GM19395 (cell line): ENCODE data around the gene CELA3B.
"Not testable (repeated sequence)": the region's sequence is repeated elsewhere in the genome, so short reads cannot be mapped to it uniquely, and the experiment has no call there.

Experiments
- ATAC-seq: cut with Tn5 transposase; IDR thresholded peaks from one replicate; pipeline ENCODE4 v1.9.1; 2021; ENCODE audit warnings: mild to moderate bottlenecking, moderate library complexity; ENCODE audit not compliant: unreplicated experiment

Gene CELA3B

DNA sequence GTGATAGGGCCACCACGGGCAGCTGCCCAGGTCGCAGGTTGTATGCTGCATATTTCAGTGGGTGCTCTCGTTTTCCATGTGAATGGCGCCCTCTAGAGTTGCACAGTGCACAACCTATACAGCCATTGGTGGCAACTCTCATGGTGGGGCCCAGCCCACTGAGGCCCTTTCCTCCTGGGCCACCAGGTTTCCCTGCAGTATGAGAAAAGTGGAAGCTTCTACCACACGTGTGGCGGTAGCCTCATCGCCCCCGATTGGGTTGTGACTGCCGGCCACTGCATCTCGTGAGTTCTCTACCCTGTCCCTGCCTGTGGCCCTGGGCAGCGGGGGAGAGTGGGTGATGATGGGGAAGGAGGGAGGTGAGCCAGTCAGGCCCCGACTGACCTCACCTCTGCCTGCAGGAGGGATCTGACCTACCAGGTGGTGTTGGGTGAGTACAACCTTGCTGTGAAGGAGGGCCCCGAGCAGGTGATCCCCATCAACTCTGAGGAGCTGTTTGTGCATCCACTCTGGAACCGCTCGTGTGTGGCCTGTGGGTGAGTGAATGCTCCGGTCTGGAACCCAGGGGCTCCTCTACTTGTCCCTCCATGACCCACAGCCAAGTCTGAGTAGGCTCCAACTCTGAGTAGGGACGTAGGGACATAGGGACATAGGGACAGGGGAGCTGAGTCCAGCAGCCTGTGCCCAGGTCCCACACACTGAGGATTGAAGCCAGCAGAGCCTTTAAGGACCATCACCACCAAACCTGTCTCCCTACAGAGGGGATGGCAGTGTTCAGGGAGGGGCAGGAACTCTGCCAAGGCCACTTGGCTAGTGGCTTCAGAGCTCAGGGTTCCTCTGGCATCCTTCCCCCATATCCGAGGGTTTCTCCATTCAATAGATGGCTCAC, 28.7 kb downstream of the CELA3B start:
- ATAC-seq, result not testable (repeated sequence)

DNA sequence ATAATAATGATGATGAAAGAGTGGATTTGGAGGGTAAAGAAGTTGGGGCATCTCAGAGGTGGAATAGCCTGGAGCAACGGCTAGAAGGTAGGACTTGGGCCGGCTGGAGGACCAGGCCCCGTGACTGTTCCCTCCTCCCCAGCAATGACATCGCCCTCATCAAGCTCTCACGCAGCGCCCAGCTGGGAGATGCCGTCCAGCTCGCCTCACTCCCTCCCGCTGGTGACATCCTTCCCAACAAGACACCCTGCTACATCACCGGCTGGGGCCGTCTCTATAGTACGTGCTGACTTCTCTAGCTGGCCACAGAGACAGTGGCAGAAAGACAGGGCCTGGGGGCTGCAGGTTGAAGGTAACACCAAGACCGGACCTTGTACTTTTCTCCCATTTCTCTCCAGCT, 29.9 kb downstream of the CELA3B start:
- not testable (repeated sequence) for ATAC-seq

DNA sequence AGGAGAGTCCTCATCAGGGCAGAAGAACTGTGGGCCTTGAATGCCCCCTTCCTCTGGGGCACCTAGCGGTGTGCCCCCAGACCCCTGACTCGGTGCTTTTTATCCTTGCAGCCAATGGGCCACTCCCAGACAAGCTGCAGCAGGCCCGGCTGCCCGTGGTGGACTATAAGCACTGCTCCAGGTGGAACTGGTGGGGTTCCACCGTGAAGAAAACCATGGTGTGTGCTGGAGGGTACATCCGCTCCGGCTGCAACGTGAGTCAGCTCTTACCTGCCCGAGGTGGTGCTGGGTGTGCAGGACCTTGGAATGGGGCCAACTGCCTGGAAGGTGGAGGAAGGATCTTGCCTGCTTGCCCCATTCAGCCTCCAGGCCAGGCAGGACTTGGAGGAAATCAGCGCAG, 30.4 kb downstream of the CELA3B start:
- not testable (repeated sequence) for ATAC-seq

DNA sequence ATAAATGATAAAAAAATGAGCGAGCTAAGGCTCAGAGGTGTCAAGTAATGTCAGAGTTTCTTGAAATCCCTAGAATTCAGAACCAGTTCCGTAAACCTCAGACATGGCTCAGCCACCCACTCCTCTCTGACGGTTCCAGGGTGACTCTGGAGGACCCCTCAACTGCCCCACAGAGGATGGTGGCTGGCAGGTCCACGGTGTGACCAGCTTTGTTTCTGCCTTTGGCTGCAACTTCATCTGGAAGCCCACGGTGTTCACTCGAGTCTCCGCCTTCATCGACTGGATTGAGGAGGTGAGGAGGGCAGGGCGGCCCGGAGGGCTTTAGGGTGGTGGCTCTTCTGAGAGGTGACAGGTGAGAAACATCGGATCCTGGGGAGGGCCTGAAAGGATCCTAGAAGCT, 32.7 kb downstream of the CELA3B start:
- ATAC-seq, result not testable (repeated sequence)

DNA sequence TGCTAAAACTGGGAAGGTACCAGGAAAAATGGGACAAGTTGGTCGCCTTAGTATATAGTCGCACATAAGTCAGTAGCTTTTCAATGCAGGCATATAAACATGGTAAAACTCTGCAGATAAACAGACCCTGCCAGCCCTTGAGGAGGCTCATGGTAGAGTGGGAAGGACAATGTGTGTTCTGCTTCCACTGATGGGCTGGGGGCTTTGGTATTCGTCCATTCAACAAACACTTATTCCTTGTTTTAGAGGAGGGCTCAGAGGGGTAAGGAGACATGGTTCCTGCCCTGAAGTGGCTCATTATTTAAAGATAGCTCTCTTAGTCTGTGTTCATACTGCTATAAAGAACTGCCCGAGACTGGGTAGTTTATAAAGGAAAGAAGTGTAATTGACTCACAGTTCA, 35.9 kb downstream of the CELA3B start:
- ATAC-seq, result not testable (repeated sequence)

DNA sequence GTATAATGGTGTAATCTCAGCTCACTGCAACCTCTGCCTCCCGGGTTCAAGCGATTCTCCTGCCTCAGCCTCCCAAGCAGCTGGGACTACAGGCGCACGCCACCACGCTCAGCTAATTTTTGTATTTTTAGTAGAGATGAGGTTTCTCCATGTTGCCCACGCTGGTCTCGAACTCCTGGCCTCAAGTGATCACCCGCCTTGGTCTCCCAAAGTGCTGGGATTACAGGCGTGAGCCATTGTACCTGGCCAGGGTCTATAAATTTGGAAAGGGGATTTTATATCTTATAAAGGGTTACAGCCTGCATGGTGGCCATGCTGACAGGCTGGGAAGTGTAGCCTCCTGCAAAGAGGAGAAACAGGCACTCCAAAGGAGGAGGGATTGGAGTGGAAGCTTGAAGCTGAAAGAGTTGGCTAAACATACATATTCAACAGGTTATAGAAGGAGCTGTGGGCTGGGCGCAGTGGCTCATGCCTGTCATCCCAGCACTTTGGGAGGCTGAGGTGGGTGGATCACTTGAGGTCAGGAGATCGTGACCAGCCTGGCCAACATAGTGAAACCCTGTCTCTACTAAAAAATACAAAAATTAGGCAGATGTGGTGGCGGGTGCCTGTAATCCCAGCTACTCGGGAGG, 37.9 kb downstream of the CELA3B start:
- ATAC-seq, result not testable (repeated sequence)

DNA sequence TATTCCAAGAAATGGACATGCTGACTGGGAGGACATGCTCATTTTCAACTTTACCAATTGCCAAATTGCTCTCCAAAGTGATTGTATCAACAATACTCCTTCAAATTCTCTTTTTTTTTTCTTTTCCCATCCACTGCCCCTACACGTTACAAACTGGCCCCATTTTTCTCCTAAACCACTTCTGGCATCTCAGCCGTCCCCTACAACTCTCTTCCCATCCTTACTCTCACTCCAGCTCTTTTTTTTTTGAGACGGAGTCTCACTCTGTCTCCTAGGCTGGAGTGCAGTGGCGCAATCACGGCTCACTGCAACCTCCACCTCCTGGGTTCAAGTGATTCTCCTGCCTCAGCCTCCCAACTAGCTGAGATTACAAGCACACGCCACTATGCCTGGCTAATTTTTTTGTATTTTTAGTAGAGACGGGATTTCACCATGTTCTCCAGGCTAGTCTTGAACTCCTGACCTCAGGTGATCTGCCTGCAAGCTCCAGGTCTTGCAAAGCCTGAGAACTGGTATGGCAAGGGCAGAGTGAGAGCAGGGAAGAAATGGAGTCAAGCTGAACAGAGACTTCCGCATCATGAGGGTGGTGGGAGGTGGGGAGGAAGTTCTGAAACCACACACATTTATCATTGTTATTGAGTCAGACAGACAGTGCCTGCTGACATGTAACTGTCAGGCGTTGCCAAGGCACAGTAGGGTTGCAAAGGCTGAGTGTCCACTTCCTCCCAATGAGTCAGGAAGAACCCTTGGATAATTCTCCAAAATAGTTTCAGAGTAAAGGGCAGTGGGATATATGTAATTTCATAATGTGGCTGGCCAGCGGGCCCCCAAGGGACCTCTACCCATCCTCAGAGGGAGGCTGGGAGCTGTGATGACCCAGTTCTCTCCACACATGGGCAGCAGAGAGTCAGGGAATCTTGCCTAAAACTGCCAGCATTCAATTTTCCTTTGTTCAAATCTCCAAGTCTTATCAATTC, 42.0 kb downstream of the CELA3B start:
- peak; percentile 71 for ATAC-seq

DNA sequence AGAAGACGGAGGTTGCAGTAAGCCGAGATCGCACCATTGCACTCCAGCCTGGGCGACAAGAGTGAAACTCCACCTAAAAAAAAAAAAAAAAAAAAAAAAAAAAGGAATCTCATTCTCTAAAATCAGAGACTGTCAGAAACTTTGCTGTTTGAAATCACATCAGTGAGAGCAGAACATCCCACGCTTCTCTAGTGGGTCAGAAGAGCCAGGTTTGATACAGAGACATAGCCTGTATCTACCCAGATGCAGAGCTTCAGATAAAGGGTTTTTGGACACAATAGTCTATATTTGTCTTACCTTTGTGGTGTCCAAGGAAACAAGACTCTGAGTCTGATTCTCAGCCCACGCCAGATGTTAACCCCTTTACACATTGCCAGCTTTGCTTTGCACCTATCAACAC, 44.2 kb downstream of the CELA3B start:
- no peak for ATAC-seq

DNA sequence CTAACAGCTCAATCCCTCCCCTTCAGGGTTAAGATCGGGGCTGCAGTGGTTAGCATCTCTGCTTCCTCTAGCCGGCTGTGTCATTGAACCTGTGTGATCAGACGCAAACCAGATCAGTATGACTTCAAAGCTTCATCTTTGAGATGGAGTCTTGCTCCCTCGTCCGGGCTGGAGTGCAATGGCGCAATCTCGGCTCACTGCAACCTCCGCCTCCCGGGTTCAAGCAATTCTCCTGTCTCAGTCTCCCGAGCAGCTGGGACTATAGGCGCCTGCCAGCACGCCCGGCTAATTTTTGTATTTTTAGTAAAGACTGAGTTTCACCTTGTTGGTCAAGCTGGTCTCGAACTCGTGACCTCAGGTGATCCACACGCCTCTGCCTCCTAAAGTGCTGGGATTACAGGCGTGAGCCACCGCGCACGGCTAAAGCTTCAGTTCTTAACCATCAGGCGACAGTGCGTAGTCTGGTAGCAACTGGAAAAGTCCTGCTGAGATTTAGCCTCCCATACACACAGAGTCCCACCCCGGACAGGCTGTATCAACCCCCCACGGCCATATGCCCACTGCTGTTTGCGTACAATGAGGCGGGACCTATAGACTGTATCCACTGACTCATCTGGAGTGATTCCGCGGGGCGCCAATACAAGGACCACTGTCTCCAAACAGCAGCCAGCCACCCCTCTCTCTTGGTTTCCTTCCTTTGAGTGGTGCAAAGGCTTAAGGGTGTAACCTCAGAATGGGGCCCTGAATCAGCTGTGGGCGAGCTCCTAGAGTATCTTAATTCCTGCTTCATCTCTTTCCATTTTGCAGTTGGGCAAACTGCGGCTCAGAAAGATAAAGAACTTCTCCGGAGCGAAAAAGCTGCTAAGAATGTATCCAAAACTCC, 47.9 kb downstream of the CELA3B start:
- peak; percentile 53 for ATAC-seq

DNA sequence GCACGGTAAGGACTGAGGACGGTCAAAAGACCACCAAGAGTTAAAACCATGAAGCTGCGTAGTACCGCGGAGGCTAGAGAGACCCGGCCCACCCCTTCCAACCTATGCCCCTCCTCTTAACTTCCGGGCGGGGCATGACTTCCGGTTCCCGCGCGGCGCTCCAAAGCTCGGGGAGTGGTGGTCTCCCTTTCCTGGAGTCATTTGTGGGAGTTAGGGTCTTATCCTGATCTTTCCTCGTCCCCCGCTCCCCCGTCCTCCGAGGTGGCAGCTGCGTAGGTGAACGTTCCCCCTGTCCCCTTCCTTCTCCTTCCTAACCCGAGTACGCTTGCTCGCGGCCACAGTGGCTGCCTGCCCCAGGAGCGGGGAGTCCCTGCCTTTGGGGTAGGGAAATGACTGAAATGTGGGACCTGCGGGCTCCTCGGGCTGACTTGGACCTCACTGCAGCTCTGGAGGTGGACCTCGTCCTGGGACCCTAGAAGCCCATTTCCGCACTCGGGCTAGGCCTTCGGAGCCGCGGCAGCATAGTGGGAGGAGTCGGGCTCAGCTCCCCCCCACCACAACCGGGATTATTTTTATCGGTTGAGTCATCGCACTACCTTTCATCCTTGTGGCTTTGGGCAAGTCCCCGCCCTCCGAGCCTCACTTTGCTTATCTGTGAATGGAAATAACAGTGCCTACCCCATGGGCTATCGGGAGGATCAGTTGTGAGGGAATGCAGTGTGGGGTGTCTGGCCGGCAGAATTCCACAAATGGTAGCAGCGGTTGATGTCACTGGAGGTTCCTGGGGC, 48.7 kb downstream of the CELA3B start:
- ATAC-seq, result peak; percentile 71

DNA sequence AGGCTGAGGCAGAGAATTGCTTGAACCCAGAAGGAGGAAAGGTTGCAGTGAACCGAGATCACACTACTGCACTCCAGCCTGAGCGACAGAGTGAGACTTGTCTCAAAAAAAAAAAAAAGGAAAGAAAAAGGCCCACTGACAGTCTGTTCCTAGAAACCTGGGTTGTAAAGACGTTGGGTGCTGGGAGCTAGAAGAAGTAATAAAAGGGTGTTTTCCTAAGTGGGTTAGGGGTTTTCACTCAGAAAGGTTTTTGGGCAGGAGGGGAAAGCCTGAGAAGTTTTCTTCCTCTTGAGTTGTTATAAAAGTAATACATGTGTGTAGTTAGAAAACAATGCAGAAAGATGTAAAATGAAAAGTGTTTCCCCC, 50.1 kb downstream of the CELA3B start:
- ATAC-seq, result no peak

DNA sequence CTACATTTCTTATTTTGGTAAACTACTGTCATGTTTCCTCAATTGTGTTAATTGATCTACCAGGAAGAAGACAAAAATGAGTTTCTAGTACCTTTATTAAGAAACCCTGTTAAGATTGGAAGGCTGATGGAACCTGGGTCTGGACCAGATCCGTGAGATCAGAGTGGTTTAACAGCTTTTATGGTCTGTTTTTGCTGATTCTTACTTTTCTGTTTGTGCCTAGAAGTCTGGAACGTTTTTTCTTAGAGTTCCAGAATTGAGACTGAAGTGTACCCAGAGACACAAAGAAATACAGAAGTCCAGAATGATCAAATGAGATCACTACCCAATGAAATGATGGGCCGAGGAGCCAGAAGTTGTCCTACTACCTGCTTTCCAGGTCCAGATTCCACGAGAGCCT, 53.2 kb downstream of the CELA3B start:
- ATAC-seq, result no peak

DNA sequence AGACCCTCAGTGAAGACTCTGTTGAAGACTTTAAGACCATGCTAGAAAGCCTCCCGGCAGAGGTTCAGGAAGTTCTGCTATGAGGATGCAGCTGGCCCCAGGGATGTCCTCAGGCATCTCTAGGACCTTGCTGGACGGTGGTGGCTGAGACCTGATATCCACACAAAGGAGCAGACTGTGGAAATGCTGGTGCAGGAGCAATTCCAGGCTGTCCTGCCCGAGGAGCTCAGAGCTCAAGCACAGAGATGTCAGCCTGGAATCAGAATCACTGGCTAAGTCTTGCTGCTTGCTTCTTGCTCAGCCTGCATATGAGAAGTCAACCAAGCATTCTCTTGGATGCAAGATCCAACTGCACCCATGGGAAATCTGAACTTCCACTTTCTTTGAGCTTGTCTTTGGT, 53.7 kb downstream of the CELA3B start:
- no peak for ATAC-seq

DNA sequence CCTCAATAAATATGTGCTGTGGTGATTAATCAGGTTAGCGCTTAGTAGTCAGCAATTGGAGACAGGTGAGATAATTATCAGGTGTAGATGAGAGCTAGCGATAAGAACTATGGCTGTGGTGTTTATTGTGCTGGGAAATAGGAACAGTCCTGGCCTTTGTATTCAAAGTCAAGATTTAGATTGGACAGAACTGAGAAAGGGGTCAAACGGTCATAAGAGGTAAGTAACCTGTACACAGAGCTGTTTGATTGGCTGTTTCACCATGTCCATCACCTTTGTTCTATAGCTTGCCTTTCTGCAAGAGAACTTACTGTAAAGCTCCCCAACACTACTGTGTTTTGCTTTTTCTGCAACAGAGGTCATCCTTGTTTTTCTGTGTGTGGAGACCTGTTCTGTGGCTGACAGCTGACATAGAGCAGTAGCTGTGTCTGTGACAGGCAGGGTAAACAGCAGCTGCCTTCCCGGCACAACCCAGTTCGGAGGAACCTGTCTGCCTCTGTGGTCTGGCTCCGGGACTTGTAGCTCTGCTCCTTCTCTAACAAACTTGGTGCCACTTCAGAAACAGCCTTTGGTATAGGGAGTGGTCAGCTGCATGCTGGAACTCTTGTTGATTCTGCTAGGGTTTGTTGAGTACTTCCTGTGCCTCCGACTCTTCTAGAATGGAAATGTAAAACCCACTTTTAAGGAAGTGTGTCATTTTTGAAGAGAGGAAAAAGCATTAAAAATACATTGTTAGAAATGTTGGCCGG, 54.6 kb downstream of the CELA3B start:
- ATAC-seq, result no peak

DNA sequence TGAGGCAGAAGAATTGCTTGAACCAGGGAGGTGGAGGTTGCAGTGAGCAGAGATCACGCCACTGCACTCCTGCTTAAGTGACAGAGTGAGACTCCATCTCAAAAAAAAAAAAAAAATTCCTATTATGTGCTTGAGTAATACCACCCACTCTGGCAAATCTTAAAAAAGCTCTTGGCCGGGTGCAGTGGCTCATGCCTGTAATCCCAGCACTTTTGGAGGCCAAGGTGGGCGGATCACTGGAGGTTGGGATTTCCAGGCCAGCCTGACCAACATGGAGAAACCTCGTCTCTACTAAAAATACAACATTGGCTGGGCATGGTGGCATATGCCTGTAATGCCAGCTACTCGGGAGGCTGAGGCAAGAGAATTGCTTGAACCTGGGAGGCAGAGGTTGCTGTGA, 58.0 kb downstream of the CELA3B start:
- ATAC-seq, result not testable (repeated sequence)

DNA sequence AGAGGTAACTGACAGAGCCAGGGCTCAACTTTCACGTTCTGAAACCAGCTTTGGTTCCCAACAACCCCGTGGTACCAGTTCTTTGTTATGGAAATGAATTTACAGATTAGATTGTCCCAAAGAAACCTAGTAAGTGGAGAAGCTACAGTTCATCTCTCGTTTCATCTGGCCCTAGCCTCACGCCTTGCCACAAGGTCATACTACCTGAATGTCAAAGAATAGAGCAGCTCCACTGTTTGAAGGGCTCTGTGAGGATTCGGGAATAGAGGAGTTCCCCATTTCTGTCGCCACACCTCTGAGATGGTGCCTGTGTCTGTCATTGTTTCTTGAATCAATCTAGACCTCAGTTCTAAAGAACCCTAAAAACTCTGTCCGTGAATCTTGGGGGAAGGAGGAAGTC, 60.7 kb downstream of the CELA3B start:
- ATAC-seq, result no peak

DNA sequence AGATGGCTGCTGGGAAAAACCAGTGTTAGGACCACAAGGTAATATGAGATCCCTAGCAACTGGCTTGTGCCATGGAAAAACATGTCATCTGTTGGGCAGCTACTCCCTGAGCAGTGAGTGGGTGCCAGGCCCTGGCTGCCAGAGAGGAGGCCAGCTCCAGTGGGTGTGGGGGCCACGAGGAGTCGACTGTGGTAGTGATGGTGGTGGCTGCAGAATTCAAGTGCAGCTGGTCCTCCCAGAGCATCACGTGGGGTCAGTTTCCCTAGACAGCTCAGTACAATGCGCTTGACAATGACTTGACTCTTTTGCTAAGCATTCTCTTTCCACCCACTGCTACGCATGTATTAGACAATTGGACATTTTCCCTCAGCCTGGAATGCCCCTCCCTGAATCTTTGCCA, 61.2 kb downstream of the CELA3B start:
- ATAC-seq, result no peak
